NCI-H1092 (cell line): ENCODE results near the gene PLXDC1.

Source experiments
- DNase-seq: peaks from one replicate; lab custom pipeline; 2025; lab: John Stamatoyannopoulos, UW

The PLXDC1 gene

DNA sequence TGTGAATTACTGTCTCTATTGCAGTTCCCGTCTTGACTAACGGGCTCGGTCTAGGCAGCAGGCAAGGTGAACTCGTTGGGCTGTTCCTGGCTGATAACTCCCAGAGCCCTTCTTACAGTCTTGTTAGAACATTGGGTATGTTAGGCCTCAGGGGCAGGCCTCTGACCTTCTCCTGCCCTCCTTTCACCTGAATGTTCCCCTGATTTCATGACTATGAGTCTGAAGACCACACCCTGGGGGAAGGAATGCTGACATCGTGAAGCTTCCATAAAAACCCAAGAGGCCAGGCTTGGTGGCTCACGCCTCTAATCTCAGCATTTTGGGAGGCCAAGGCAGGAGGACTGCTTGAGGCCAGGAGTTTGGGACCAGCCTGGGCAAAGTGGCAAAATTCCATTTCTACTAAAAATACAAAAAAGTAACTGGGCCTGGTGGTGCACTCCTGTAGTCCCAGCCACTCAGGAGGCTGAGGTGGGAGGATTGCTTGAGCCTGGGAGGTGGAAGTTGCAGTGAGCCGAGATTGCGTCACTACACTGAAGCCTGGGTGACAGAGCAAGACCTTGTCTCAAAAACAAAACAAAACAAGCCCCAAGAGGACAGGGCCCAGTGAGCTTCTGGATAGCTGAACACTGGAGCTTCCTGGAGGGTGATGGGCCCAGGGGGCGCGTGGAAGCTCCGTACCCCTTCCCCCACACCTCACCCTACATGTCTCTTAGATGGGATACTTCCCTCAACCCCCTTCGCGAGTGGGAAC lies 136.5 kb downstream of the PLXDC1 start:
- no peak for DNase-seq

DNA sequence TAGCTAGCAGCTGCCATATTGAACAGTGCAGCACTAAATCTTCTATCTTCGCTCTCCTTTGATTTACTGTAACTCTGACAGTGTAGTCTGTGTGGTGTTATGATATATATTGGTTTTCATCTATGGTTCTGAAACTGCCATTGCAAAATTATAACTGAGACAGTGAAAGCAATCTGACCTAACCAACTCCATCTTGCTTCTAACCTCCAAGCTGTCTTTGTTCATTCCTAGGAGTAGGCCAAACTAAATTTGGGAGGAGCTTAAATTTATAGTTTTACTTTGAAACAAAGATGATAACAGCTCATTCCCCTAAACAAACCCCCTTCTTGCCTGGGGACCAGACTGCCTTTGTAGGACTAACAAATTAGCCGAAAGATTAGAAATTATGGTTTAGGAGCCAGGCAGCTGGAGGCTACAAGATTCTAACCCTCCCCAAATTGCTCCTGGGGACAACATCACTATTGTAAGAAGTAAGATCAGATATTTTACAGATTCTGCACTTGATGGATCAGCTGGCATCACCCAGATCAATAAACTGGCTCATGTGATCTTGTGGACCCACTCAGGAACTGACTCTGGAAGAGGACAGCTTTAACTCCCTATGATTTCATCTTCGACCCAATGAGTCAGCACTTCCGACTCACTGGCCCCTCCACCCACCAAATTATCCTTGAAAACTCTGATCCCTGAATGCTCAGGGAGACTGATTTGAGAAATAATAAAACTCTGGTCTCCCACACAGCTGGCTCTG lies 137.2 kb downstream of the PLXDC1 start:
- no peak for DNase-seq
